Activated CD8-positive, alpha-beta T cell treated with anti-CD3 and anti-CD28 coated beads, Interleukin-2, amount 10 ng/mL, durations not matched to agents 7 days and 5 days (primary cell): ENCODE data around the gene UBE2J2. TPM values are rescaled to one million over a fixed set of nuclear protein-coding genes. Genes with fewer than 3 reads are reported as not detected.

Experiments
- ATAC-seq: fragments of 150-1000 bp; cut with Tn5 transposase; one replicate; pipeline ENCODE4 v1.10.0; 2021; ENCODE audit warnings: moderate library complexity
- CTCF ChIA-PET: fragments of 350-600 bp; sonication (Branson Sonifier 250); formaldehyde crosslinking; loops from one replicate; lab custom pipeline; 2021; ENCODE audit warnings: antibody characterized with exemption; lab: Charles Lee
- POLR2A ChIA-PET: fragments of 350-600 bp; sonication (Branson Sonifier 250); formaldehyde crosslinking; loops from one replicate; lab custom pipeline; 2021; ENCODE audit warnings: antibody characterized with exemption; lab: Charles Lee
- DNase-seq: peaks from one replicate; pipeline ENCODE4 v3.0.0-alpha.2; 2020
- H3K27ac Mint-ChIP-seq: one replicate; pipeline ENCODE4 v1.8.0; 2021; ENCODE audit warnings: mild to moderate bottlenecking, mixed read lengths
- H3K27me3 Mint-ChIP-seq: one replicate; pipeline ENCODE4 v1.8.0; 2021; ENCODE audit warnings: low read depth, mixed read lengths
- H3K36me3 Mint-ChIP-seq: one replicate; pipeline ENCODE4 v1.8.0; 2021; ENCODE audit warnings: low read depth, mixed read lengths
- H3K4me1 Mint-ChIP-seq: one replicate; pipeline ENCODE4 v1.8.0; 2021; ENCODE audit warnings: low read depth, mixed read lengths
- H3K4me3 Mint-ChIP-seq: one replicate; pipeline ENCODE4 v1.8.0; 2021; ENCODE audit warnings: mild to moderate bottlenecking, mixed read lengths
- H3K9me3 Mint-ChIP-seq: one replicate; pipeline ENCODE4 v1.8.0; 2022; ENCODE audit warnings: mixed read lengths; ENCODE audit not compliant: insufficient read depth
- total RNA-seq, 2 experiments: library from RNA; stranded (reverse); gene quantifications; one replicate each; pipeline ENCODE4 v1.2.3, GENCODE V29; 2021

The UBE2J2 gene
- total RNA-seq, 2 experiments from 2014 or later, result 62.3 to 67.5 TPM

DNA sequence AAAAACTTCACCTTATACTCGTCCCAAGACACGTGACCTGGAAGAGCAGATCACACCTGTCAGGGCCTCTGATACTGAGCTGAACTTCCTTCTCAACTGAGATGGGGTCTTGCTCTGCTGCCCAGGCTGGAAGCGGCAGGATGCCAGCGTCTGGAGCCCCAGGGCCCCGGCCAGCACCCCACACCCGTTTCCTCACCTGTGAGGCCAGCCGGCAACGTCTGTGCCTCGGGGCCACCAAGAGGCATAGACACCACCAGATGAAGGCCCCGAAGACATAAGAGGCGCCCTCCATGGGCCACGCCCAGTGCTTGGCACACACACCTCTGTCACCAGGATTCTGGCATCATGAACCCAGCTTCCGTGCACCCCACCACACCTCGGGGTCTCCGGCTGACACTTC, 50.3 kb downstream of the UBE2J2 start:
- ChIA-PET POLR2A (no interaction called here), CTCF (no interaction called here)
- no peaks in the 10 kb centered on the region for H3K9me3 Mint-ChIP-seq
- no peak overlapping the region for H3K27ac Mint-ChIP-seq
- H3K27me3 Mint-ChIP-seq, result no peaks in the 10 kb centered on the region
- ATAC-seq, result no peak
- H3K36me3 Mint-ChIP-seq, result peaks cover 46% of the 10 kb centered on the region
- peaks cover 2% of the 10 kb centered on the region for H3K4me1 Mint-ChIP-seq
- DNase-seq, result no peak
- H3K4me3 Mint-ChIP-seq, result no peak overlapping the region

DNA sequence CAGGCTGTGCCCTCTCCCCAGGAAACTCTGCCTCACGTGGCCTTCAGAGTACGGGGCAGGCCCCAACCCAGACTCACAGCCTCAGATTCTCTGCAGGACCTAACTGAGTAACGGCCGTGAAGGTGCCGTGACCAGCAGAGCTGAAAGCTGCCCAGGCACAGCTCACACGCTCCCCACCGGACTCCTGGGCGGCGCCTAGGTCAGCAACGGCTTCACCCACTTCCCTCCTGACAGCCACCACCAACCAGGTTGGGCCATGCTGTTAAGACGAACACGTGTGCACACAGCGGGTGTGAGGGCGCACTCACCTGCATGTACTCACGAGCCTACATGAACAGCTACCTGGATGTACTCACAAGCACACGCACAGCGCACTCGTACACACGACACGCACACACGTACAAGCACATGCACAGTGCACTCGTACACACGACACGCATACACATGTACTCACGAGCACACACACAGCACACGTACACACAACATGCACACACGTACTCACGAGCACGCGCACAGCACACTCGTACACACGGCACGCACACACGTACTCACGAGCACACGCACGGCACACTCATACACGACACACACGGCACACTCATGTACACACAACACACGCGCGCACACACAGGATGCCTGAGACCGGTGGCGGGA, 51.0 kb downstream of the UBE2J2 start:
- H3K36me3 Mint-ChIP-seq, result peaks cover 51% of the 10 kb centered on the region
- H3K4me1 Mint-ChIP-seq, result peaks cover 2% of the 10 kb centered on the region
- ATAC-seq (no peak), DNase-seq (no peak)
- no peak overlapping the region for H3K27ac Mint-ChIP-seq
- no peaks in the 10 kb centered on the region for H3K27me3 Mint-ChIP-seq
- ChIA-PET CTCF (no interaction called here), POLR2A (no interaction called here)
- no peaks in the 10 kb centered on the region for H3K9me3 Mint-ChIP-seq
- H3K4me3 Mint-ChIP-seq, result no peak overlapping the region

DNA sequence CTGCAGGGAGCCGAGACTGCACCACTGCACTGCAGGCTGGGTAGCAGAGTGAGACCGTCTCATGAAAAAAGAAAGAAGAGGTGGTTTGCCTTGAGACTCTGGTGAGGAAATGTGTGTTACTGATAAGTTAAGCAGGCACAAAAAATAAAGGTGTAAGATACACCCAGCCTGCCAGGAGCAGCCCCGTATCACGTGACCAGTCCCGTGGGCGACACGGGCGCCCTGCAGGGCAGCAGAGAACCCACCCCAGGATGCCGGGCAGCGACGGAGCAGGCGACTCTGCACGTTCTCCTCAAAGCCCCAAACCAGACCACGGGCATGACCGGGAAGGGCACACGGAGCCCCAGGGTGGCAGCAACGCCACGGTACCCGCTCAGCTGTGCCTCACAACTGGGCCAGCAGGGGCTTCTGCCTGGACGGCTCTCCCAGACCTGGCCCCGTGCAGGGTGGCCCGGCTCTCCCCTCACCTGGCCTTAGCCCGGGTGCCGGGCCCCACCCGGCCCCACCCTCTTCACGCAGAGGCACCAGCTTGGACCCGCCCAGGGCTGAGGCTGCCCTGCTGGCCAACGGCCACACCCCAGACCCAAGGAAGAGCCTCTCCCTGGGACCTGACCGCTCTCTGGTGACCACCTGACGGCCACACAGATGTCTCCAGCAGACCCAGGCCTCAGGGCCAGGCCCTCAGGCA, 51.6 kb downstream of the UBE2J2 start:
- Mint-ChIP-seq H3K4me1 (peaks cover 3% of the 10 kb centered on the region), H3K36me3 (peaks cover 52% of the 10 kb centered on the region), H3K27me3 (no peaks in the 10 kb centered on the region), H3K27ac (no peak overlapping the region), H3K9me3 (no peaks in the 10 kb centered on the region), H3K4me3 (no peak overlapping the region)
- POLR2A ChIA-PET, result no interaction called here
- CTCF ChIA-PET, result no interaction called here
- DNase-seq, result no peak
- ATAC-seq, result no peak

DNA sequence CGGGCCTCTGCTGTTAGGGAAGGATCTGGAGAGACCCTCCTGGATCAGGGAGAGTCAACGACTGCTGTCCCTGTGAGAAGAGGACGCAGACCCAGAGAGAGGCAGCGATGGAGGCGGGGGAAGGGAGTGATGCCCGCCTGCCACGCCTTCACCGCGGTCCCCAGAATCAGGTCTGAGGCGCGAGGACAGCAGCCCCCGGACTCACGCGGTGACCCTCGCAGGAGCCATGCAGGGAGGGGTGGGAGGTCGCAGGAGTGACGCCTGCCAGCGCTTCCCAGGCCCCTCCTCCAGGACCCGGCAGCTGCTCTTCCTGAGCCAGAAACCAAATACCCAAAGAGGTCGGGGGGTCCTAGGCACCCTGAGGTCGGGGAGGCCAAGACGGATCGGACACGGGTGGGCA, 53.5 kb downstream of the UBE2J2 start:
- Mint-ChIP-seq H3K9me3 (no peaks in the 10 kb centered on the region), H3K4me3 (no peak overlapping the region), H3K27me3 (no peaks in the 10 kb centered on the region), H3K4me1 (peaks cover 12% of the 10 kb centered on the region), H3K27ac (no peak overlapping the region), H3K36me3 (peaks cover 50% of the 10 kb centered on the region)
- DNase-seq (no peak), ATAC-seq (no peak)
- CTCF ChIA-PET, result no interaction called here
- POLR2A ChIA-PET, result no interaction called here

DNA sequence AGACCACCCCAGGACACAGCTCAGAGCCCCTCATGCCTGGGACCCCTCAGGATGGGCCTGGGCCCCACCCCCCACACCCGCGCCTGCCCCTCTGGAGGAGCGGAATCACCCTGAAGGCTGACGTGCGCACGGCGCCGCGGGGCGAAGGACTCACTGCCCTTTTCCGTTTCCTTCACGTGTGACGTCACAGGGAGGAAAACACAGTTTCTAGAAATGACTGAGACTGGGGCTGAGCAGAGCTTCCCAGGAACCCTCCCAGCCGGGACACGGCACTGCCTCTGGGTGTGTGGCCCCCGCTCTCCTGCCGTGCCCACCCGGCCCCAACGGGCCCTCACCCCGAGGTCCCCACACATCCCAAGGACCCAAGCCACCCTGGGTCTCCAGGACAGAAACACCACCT, 54.3 kb downstream of the UBE2J2 start:
- ChIA-PET CTCF (interaction anchor here (1.7 kb wide), 1 partner anchor 97 kb away, joined by 5 read pairs; no protein-coding TSS in a partner anchor), POLR2A (no interaction called here)
- H3K27me3 Mint-ChIP-seq, result no peaks in the 10 kb centered on the region
- DNase-seq (no peak), ATAC-seq (no peak)
- H3K36me3 Mint-ChIP-seq, result peaks cover 47% of the 10 kb centered on the region
- peaks cover 21% of the 10 kb centered on the region for H3K4me1 Mint-ChIP-seq
- H3K9me3 Mint-ChIP-seq, result no peaks in the 10 kb centered on the region
- no peak overlapping the region for H3K27ac Mint-ChIP-seq
- no peak overlapping the region for H3K4me3 Mint-ChIP-seq

DNA sequence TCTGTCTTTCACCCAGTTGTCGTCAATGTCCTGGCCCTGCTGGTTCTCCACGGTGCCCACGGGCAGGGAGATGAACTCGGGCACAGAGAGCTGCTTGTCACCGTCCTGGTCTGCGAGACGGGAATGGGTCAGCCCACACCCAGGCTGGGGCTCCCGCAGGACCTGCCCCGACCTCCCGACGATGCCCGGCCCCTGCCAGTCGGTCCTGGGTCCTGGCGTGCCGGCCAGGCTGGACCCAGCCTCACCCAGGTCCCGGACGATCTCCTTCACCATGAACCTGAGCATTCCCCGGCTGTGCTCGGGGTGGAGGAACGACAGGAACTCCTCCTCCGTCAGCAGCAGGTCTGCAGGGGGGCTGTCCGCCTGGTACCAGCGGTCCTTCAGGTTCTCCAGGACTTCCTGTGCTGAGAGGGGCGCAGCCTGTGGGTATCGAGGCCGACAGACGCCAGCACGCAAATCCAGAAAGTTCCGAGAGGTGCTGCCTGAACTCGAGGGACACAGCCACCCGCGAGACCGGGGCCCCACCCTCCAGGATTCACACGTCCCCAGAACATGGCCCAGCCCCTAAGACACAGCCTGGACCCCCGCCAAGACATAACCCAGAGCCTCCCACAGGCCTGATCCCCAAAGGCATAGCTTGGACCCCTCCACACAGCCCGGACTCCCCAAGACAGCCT, 55.0 kb downstream of the UBE2J2 start:
- no peak for DNase-seq
- no peak overlapping the region for H3K4me3 Mint-ChIP-seq
- no peak for ATAC-seq
- H3K4me1 Mint-ChIP-seq, result peaks cover 26% of the 10 kb centered on the region
- H3K9me3 Mint-ChIP-seq, result no peaks in the 10 kb centered on the region
- ChIA-PET POLR2A (no interaction called here), CTCF (interaction anchor here (1.7 kb wide), 1 partner anchor 96 kb away, joined by 5 read pairs; no protein-coding TSS in a partner anchor)
- no peak overlapping the region for H3K27ac Mint-ChIP-seq
- H3K36me3 Mint-ChIP-seq, result peaks cover 42% of the 10 kb centered on the region
- H3K27me3 Mint-ChIP-seq, result no peaks in the 10 kb centered on the region

DNA sequence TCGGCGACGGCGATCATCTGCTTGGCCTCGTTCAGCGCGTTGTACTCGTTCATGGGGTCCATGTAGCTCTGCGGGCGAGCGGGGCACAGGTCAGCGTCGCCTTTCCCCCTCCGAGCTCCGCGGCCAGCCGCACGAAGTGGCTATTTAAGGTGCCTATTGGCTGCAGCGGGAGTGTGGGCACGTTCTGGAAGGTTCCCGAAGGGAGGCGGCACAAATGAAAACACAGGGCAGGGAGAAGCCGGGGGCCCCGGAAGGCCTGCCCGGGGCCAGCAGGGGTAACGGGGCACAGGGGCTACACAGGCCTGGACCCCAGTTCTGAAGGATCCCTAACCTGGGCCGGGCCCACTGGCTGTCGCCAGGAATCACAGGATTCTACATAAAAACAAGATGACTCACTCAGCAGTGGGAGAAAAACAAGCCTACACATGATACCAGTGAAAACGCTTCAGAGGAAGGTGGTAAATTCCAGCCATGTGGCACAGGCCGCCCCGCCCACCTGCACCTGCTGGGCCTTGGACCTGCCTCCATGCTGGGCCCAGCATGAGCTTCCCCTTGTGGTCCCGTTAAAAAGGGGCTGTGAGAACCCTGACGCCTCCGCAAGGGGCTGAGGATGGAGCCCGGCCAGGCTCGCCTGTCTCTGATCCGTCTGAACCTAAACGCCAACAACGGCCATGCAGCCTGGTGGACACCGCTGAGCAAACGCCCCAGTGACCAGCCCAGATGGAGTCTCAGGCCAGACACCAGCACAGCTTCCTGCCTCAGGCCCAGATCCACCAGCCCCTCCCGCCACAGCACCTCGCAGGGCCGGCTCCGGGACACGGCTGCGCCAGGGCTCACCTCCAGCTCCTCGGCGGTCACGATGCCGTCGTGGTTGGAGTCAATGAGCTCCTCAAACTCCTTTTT, 55.8 kb downstream of the UBE2J2 start:
- Mint-ChIP-seq H3K27ac (no peak overlapping the region), H3K4me3 (no peak overlapping the region)
- no peak for ATAC-seq

DNA sequence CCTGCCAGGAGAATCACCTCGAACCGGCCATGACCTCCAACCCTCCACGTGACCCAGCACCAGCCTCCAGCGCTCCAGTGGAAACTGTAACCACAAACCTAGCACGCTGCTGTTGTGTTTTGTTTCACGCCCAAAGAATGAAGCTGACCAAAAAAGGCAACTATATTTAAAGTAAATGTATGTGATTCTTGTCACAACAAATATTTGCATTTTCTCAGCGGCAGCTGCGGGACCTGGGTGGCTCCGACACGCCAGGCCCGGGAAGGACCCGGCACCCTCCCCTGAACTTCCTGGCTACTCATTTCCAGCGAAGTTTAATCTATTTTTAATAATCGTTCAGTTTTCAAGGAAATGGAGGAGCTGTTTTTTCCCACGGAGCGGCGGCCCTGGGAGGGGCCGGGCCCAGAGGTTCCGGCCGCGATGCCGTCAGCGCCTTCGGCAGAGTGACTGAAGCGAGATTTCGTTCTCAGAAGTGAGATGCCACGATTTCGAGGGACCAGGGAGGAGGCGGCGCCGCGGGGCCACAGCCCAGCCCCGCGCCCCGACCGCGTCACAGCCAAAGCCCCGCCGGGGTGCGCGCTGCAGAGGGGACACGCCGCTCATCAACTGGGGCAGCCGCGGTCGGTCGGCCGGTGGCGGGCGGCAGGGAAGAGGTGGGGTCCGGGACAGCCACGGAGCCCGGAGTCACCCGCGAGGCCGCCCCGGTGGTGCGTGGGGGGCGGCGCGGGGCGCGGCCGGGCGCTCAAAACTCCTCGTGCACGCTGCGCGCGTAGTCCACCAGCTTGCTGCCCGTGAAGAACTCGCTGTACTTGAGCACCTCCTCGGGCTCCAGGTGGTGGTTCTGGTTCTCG, 56.7 kb downstream of the UBE2J2 start:
- peaks cover 30% of the 10 kb centered on the region for H3K36me3 Mint-ChIP-seq
- no peaks in the 10 kb centered on the region for H3K27me3 Mint-ChIP-seq
- no peaks in the 10 kb centered on the region for H3K9me3 Mint-ChIP-seq
- H3K27ac Mint-ChIP-seq, result peak overlapping the region; percentile 74
- peaks cover 34% of the 10 kb centered on the region for H3K4me1 Mint-ChIP-seq
- CTCF ChIA-PET, result no interaction called here
- no peak for DNase-seq
- POLR2A ChIA-PET, result interaction anchor here (0.7 kb wide), 1 partner anchor 47 kb away, joined by 3 read pairs; no protein-coding TSS in a partner anchor
- no peak overlapping the region for H3K4me3 Mint-ChIP-seq
- no peak for ATAC-seq

More for the DNA sequence above, 55.8 kb downstream of the UBE2J2 start:
- no peaks in the 10 kb centered on the region for H3K9me3 Mint-ChIP-seq
- DNase-seq, result no peak
- H3K27me3 Mint-ChIP-seq, result no peaks in the 10 kb centered on the region
- CTCF ChIA-PET, result interaction anchor here (1.7 kb wide), 1 partner anchor 95 kb away, joined by 5 read pairs; no protein-coding TSS in a partner anchor
- H3K4me1 Mint-ChIP-seq, result peaks cover 28% of the 10 kb centered on the region
- POLR2A ChIA-PET, result no interaction called here
- peaks cover 35% of the 10 kb centered on the region for H3K36me3 Mint-ChIP-seq

DNA sequence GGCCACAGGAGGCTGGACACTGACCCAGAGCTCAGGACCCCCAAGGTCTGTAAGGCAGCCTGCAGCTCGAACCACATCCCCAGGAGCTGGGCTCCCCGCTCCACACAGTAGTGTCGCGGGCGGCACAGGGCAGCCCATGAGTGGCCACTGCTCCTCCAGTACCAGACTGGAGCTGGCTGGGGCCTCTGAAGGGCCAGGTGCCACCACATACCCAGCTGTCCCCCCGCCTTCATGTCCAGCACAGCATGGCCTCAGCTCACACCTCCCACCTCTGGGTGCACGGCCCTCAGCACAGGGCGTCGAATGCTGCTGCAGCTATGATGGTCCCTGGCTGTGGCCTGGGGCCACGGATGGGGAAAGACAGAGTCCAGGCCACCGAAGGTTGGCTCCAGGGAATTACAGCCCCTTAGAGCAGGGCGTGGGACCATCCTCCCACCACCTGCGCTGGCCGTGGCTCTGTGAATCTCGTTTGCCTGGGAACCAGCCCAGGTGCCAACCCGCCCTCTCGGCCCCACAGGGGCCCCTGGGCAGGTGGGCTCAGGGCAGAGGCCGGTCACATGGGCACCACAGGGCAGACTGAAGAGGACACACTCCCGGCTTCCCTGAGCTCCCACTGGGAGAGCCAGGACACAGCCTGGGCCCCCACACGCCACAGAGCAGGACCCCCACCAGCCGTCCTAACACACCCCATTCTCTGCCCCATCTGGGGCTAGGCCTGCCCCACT, 57.6 kb downstream of the UBE2J2 start:
- ChIA-PET CTCF (interaction anchor here (1.0 to 2.1 kb wide), 4 partner anchors 21 to 94 kb away, joined by 3 to 9 read pairs (median 3); no protein-coding TSS in a partner anchor), POLR2A (interaction anchor here (0.7 to 1.5 kb wide), 2 partner anchors 15 to 48 kb away, joined by 3 read pairs; no protein-coding TSS in a partner anchor)
- ATAC-seq (no peak), DNase-seq (no peak)
- Mint-ChIP-seq H3K4me3 (no peak overlapping the region), H3K36me3 (peaks cover 30% of the 10 kb centered on the region), H3K27ac (no peak overlapping the region), H3K9me3 (no peaks in the 10 kb centered on the region), H3K4me1 (peaks cover 35% of the 10 kb centered on the region), H3K27me3 (no peaks in the 10 kb centered on the region)

DNA sequence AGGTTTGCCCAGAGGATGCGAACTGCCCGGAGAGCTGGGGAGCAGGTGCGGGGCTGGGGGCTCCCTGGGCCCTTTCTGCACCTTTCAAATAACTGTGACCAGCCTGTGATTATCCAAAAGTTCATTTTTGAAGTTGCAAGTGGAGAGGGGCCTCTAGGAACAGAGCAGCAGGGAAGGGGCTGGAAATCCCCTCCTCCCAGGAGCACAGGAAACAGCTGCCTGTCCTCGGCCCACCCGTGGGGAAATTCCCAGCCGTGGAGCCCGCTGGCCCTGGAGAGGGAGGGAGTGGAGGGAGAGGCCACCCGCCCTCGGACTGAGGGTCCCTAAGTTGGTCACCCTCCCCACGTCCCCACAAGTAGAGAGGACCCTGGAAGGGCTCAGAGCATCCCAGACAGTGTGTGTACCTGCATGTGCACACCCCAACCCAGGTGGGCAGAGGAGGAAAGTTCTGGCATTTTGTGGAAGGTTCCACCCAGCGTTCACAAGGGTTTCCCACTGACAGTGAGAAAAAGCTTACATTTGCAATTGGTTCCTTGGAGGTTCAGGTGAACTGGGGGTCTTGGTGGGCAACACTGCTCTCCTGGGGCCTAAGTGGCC, 58.5 kb downstream of the UBE2J2 start:
- Mint-ChIP-seq H3K27me3 (no peaks in the 10 kb centered on the region), H3K9me3 (no peaks in the 10 kb centered on the region), H3K4me3 (no peak overlapping the region), H3K27ac (no peak overlapping the region), H3K36me3 (peaks cover 23% of the 10 kb centered on the region), H3K4me1 (peaks cover 36% of the 10 kb centered on the region)
- ATAC-seq (no peak), DNase-seq (no peak)
- ChIA-PET CTCF (interaction anchor here (1.0 to 2.1 kb wide), 4 partner anchors 20 to 93 kb away, joined by 3 to 9 read pairs (median 3); no protein-coding TSS in a partner anchor), POLR2A (interaction anchor here (1.5 kb wide), 1 partner anchor 16 kb away, joined by 3 read pairs; no protein-coding TSS in a partner anchor)
